Measurements from ENCODE around the gene RRP12.
"Not testable (repeated sequence)": the region's sequence is repeated elsewhere in the genome, so short reads cannot be mapped to it uniquely, and the experiment has no call there.

The RRP12 gene

DNA sequence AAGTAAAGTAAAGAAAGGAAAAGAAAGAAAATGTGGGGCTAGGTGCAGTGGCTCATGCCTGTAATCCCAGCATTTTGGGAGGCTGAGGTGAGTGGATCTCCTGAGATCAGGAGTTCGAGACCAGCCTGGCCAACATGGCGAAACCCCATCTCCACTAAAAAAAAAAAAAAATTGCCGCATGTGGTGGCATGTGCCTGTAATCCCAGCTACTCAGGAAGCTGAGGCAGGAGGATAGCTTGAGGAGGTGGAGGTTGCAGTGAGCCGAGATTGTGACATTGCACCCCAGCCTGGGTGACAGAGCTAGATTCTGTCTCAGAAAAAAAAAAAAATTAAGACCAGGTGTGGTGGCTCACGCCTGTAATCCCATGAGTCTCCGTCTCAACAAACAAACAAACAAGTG is 57.5 kb downstream of the RRP12 start:
- not testable (repeated sequence) for H3K4me3 Mint-ChIP-seq; H3K4me1 Mint-ChIP-seq (ENCODE audit: low read depth); DNase-seq; H3K36me3 Mint-ChIP-seq (ENCODE audit: low read depth); H3K9me3 Mint-ChIP-seq; H3K27ac Mint-ChIP-seq; H3K27me3 Mint-ChIP-seq

GRCh38 chr10:97341416-97341815 is 59.7 kb downstream of the RRP12 start:
- Mint-ChIP-seq H3K27me3 (no peaks in the 10 kb centered on the region), H3K36me3 (ENCODE audit: low read depth) (no peaks in the 10 kb centered on the region), H3K4me1 (ENCODE audit: low read depth) (peaks cover 5% of the 10 kb centered on the region), H3K9me3 (no peaks in the 10 kb centered on the region), H3K4me3 (no peak overlapping the region), H3K27ac (no peak overlapping the region)
- DNase-seq = no peak

DNA sequence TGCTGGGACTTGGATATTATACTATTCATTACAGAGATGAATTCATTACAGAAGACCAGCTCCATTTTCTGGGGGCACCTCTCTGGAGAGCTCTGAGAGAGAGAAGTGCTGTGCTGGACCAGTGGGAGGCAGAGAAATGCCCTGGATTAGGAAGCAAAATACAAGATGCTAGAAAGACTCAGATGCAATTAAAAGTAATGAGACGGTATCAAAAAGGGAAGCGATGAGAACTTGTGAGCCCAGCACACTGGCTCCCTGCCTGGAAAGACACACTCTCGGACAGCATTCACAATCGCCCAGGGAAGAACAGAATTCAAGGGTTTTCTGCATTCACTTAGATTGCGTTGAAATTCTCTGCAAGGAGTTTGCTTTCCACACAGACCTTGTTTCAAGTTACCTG is 63.1 kb downstream of the RRP12 start:
- H3K27me3 Mint-ChIP-seq = no peaks in the 10 kb centered on the region
- H3K4me1 Mint-ChIP-seq (ENCODE audit: low read depth) = peaks cover 17% of the 10 kb centered on the region
- H3K9me3 Mint-ChIP-seq = no peaks in the 10 kb centered on the region
- no peak overlapping the region for H3K27ac Mint-ChIP-seq
- H3K36me3 Mint-ChIP-seq (ENCODE audit: low read depth) = peaks cover 6% of the 10 kb centered on the region
- DNase-seq = no peak
- H3K4me3 Mint-ChIP-seq = no peak overlapping the region

DNA sequence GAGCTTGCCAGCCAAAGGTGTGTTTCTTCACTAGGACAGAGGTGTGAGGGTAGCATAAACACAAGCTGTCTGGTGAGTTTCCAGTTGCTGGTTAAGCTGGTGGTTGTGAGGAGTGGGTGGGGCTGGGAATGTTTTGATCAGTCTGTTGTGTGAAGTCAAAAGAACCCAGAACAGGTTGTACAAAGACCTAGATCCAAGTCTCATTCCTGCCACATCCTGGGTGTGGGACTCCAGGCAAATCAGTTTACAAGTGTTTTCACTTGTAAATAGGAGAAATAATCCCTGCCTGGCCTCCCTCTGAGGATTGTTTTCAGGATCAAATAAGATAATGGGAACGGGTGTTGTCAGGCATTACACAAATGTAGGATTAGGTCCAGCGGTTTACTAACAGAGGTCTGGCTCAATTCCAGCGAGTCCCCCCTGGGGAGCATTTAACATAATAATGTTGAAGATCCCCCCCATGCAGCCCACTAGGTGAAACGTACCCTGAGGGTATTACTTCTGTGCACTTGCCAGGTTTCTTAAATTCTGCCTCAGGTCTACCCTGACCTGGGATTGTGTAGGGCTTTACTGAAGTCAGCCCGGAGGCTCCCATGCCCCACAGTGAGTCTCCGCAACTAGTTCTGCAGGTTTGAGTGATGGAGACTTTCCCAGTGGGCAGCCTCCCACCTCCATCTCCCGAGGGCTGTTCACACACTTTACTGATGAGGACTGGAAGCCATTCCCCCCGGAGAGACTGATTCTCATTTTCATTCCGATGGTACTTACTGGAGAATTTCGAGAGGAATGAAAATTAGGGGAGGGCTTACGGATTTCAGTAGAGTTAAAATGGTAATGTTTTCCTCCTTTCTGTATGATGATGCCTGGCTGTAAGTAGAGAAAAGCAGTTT is 64.0 kb downstream of the RRP12 start:
- no peak overlapping the region for H3K4me3 Mint-ChIP-seq
- H3K27me3 Mint-ChIP-seq = no peaks in the 10 kb centered on the region
- H3K9me3 Mint-ChIP-seq = no peaks in the 10 kb centered on the region
- DNase-seq = no peak
- H3K36me3 Mint-ChIP-seq (ENCODE audit: low read depth) = peaks cover 14% of the 10 kb centered on the region
- no peak overlapping the region for H3K27ac Mint-ChIP-seq
- H3K4me1 Mint-ChIP-seq (ENCODE audit: low read depth) = peaks cover 26% of the 10 kb centered on the region

DNA sequence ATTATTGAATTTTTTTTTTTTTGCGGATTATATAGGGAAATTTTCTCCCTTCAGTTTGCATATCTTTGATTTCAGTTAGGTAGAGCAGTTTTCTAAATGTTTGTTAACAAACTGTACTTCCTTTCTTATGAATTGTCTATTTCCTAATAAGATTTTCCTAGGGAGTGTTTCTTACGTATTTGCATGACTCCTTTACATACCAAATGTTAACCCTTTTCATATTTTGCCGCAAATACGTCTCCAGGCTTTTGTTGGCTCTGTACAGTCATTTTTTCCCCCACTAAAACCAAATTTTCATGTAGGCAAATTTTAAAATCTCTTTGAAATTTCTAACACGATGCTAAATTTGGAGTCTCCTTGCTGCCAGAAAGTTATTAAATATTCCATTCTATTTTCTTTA is 64.7 kb downstream of the RRP12 start:
- H3K9me3 Mint-ChIP-seq = no peaks in the 10 kb centered on the region
- peaks cover 16% of the 10 kb centered on the region for H3K36me3 Mint-ChIP-seq (ENCODE audit: low read depth)
- H3K4me3 Mint-ChIP-seq = no peak overlapping the region
- no peak for DNase-seq
- no peaks in the 10 kb centered on the region for H3K27me3 Mint-ChIP-seq
- peaks cover 33% of the 10 kb centered on the region for H3K4me1 Mint-ChIP-seq (ENCODE audit: low read depth)
- no peak overlapping the region for H3K27ac Mint-ChIP-seq

DNA sequence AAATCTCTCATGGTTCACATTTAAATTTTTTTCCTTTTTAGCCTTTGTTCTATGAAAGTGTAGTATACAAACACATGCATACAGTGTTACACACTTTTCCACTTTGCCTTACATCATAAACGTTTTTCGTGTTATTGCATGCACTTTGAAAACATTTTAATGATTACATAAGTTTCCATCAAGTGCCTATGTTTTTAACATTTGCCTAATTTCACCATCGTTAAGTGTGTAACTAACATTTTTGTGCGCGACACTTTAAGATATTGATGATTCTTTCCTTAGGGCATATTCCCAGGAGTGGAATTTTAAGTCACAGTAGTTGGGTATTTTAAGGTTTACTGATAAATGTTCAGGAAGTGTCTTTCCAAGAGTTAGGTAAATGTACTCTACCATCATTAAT is 65.1 kb downstream of the RRP12 start:
- peaks cover 37% of the 10 kb centered on the region for H3K4me1 Mint-ChIP-seq (ENCODE audit: low read depth)
- DNase-seq = no peak
- H3K36me3 Mint-ChIP-seq (ENCODE audit: low read depth) = peaks cover 19% of the 10 kb centered on the region
- peak overlapping the region; percentile 80 for H3K4me3 Mint-ChIP-seq
- peak overlapping the region; percentile 47 for H3K27ac Mint-ChIP-seq
- no peaks in the 10 kb centered on the region for H3K9me3 Mint-ChIP-seq
- no peaks in the 10 kb centered on the region for H3K27me3 Mint-ChIP-seq

DNA sequence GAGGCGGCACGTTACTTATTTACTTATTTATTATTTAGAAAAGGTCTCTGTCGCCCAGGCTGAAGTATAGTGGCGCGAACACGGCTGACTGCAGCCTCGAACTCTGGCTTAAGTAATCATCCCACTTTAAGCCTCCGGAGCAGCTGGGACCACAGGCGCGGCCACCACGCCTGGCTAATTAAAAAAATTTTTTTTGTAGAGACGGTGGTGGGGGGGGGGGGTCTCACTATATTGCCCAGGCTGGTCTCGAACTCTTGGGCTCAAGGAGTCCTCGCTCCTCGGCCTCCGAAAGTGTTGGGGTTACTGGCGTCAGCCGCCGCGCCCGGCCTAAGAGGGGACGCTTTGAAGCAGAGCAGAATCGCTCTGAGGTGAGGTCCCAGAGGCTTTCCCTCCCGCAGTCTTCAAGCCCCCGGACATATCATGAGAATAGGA is 65.9 kb downstream of the RRP12 start:
- Mint-ChIP-seq H3K9me3 (no peaks in the 10 kb centered on the region), H3K4me3 (peak overlapping the region; percentile 80), H3K36me3 (ENCODE audit: low read depth) (peaks cover 19% of the 10 kb centered on the region), H3K27me3 (no peaks in the 10 kb centered on the region), H3K4me1 (ENCODE audit: low read depth) (peaks cover 37% of the 10 kb centered on the region), H3K27ac (no peak overlapping the region)
- DNase-seq = no peak

DNA sequence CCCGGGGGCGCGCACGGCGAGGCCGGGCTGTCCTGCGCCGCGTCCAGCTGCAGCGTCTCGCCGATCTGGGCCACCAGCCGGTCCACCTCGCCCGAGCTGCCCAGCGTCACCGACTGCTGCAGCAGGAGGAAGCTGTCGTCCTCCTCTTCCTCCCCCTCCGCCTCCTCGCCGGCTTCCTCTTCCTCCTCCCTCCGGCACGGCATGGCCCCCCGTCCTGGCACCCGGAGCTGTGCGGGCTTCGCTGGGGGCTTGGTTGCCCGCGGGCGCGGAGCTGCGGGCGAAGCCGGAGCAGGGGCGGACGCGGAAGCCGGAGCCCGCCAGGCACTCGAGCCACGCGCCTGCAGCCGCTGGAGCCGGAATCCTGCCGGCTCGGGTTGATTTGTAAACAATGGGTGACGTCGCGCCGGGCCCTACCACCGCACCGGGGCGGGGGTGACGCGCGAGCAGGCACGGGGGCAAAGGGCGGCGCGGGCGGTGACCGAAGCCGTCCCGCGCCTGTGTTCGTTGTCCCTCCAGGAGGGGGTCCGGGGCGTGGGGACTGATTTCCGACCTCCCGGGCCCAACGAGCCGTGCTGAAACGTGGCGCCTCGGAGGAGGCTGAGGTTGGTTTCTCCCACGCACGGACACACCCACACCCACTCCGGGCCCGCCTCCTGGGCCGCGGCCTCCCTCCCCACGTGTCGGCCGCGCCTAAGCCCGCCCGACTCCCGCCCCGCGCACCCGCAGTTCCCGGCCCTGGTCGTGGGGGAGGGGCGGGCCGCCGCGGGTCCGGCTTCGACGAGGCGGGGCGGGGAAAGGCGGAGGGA is 66.6 kb downstream of the RRP12 start, which contains the start of gene FRAT2:
Gene FRAT2, minus strand, starts transcription at position 360 of the 806 bp plus-strand sequence. Its CDS starts 157 bp downstream, at position 203.
- Mint-ChIP-seq H3K4me1 (ENCODE audit: low read depth) (peaks cover 41% of the 10 kb centered on the region), H3K4me3 (peak within 1 kb of the TSS; percentile 90), H3K9me3 (no peaks in the 10 kb centered on the region), H3K36me3 (ENCODE audit: low read depth) (peaks cover 23% of the 10 kb centered on the region), H3K27me3 (no peaks in the 10 kb centered on the region), H3K27ac (peak within 1 kb of the TSS; percentile 95)
- peak; percentile 93 for DNase-seq

DNA sequence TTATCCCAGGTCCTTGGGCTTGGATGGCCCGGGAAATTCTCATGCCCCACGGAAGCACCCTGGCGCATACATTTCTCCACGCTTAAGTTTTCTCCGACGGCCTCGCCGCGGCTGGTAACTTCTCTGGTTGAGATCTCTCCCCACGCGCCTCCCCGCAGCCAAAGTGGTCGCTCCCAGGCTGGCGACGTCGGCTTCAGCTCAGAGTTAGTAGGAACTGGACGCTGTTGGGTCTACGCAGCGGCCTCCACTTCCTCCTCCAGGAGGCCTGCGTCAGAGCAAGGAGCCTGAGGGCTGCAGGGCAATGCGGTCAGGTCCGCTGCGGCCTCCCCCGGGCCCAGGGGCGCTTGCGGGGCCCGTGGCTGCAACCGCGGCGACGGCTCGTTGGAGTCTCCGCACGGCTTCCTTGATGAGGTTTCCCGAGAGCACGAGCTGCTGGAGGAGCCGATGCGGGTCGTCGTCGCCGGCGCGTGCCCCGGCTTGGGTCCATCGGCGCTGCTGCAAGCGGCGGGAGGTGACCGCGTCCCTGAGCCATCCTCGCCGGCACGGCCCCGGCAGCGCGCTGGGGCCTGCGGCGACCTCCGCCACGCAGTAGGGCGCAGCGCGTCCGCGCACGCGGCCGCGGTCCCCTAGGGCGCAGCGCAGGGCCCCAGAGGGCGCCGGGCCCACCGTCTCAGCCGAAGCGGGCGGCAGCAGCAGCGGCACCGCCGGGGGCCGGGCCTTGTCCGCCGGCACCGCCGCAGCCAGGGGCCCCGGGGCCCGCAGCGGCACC is 67.4 kb downstream of the RRP12 start:
- no peaks in the 10 kb centered on the region for H3K9me3 Mint-ChIP-seq

GRCh38 chr10:97333351-97333600 is 67.9 kb downstream of the RRP12 start:
- no peaks in the 10 kb centered on the region for H3K27me3 Mint-ChIP-seq
- peaks cover 52% of the 10 kb centered on the region for H3K4me1 Mint-ChIP-seq (ENCODE audit: low read depth)
- no peak for DNase-seq
- peak overlapping the region; percentile 93 for H3K27ac Mint-ChIP-seq
- no peaks in the 10 kb centered on the region for H3K9me3 Mint-ChIP-seq
- H3K36me3 Mint-ChIP-seq (ENCODE audit: low read depth) = peaks cover 31% of the 10 kb centered on the region
- H3K4me3 Mint-ChIP-seq = peak overlapping the region; percentile 90

More for the DNA sequence above, 67.4 kb downstream of the RRP12 start:
- Mint-ChIP-seq H3K36me3 (ENCODE audit: low read depth) (peaks cover 29% of the 10 kb centered on the region), H3K27me3 (no peaks in the 10 kb centered on the region), H3K27ac (peak overlapping the region; percentile 93), H3K4me3 (peak overlapping the region; percentile 90), H3K4me1 (ENCODE audit: low read depth) (peaks cover 47% of the 10 kb centered on the region)
- peak; percentile 68 for DNase-seq

DNA sequence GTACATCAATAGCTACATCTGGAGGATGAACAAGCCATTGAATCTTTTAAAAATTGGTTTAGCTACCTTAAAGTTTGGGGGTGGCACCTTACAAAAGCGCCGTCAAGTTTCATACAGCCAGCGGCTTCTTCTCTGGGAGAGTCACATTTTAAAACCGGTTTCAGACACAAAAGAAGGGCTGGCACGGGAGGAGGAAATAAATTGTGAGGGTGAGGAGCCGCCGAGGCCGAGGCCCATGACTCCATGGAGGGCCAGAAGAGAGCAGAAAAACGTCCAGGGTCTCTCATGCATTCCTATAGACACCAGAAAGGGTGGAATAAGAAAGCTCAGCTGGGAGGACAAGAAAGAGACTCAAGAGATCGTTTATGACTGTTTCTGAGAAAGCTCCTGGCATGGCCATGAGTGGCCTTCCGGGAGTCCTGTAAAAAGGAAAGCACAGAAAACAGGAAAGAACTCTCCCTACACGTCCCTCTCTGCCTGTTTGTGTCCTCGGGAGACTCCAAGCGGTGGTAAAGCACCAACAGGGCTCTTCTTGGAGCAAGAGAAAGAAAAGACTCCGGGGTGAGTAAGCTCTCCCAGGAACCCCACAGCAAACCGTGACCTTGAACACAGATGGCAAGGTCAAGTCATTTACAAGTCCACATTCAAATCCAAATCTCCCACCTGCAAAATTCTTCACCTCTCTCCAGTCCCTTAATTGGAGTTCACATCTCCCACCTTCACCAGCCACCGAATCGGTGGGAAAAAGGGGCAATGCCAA is 68.4 kb downstream of the RRP12 start:
- no peaks in the 10 kb centered on the region for H3K27me3 Mint-ChIP-seq
- H3K36me3 Mint-ChIP-seq (ENCODE audit: low read depth) = peaks cover 31% of the 10 kb centered on the region
- peak overlapping the region; percentile 93 for H3K27ac Mint-ChIP-seq
- H3K4me3 Mint-ChIP-seq = peak overlapping the region; percentile 90
- no peak for DNase-seq
- H3K9me3 Mint-ChIP-seq = no peaks in the 10 kb centered on the region
- H3K4me1 Mint-ChIP-seq (ENCODE audit: low read depth) = peaks cover 57% of the 10 kb centered on the region

DNA sequence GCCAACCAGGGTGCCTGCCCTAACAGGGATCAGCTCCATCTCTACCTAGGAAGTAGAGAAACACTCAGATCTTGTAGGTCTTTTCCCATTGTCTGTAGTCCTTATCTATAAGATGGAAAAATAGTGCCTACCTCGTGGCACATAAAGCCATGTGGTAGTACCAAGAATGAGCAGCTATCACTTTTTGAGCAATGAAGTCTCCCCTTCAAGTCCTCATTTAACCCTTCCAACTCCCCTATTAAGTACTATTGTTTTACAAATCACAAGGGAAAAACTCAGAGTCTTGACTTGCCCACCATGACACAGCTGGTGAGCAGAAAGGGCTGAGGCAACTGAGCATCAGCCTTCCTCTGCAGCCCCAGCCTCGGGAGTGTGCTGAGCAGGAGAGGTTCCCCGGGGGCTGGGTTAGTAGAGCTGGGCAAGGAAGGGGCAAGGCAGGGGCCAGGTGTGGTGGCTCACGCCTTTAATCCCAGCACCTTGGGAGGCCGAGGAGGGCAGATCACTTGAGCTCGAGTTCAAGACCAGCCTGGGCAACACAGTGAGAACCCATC is 69.9 kb downstream of the RRP12 start:
- Mint-ChIP-seq H3K4me3 (peak overlapping the region; percentile 90), H3K27me3 (no peaks in the 10 kb centered on the region), H3K36me3 (ENCODE audit: low read depth) (peaks cover 31% of the 10 kb centered on the region), H3K9me3 (no peaks in the 10 kb centered on the region), H3K27ac (peak overlapping the region; percentile 30), H3K4me1 (ENCODE audit: low read depth) (peaks cover 61% of the 10 kb centered on the region)
- DNase-seq = no peak

GRCh38 chr10:97329766-97330165 is 71.4 kb downstream of the RRP12 start:
- H3K27me3 Mint-ChIP-seq = no peaks in the 10 kb centered on the region
- H3K9me3 Mint-ChIP-seq = no peaks in the 10 kb centered on the region
- no peak overlapping the region for H3K4me3 Mint-ChIP-seq
- peak overlapping the region; percentile 11 for H3K27ac Mint-ChIP-seq
- peaks cover 31% of the 10 kb centered on the region for H3K36me3 Mint-ChIP-seq (ENCODE audit: low read depth)
- no peak for DNase-seq
- H3K4me1 Mint-ChIP-seq (ENCODE audit: low read depth) = peaks cover 56% of the 10 kb centered on the region
